Right lung (tissue), 5 donors: ENCODE data around the gene TTC39B. TPM values are rescaled to one million over a fixed set of nuclear protein-coding genes. Genes with fewer than 3 reads are reported as not detected.

Experiments
- DNase-seq, 2 donors: peaks; one replicate each; pipeline ENCODE4 v3.0.0-alpha.2; 2013
- polyA plus RNA-seq, 5 donors: library from polyadenylated mRNA; unstranded; fragments of 120-200 nt; gene quantifications; one replicate each; pipeline versions ENCODE4 v1.2.1 to v1.2.3, GENCODE V29; 2013; ENCODE audit warnings: inconsistent platforms in 1 of 5, low replicate concordance in 1 of 5; ENCODE audit not compliant: insufficient read length in 5 of 5, insufficient read depth in 1 of 5

TTC39B gene
- polyA plus RNA-seq, 5 donors: 6.9 to 13.0 (median 12.3) TPM

DNA sequence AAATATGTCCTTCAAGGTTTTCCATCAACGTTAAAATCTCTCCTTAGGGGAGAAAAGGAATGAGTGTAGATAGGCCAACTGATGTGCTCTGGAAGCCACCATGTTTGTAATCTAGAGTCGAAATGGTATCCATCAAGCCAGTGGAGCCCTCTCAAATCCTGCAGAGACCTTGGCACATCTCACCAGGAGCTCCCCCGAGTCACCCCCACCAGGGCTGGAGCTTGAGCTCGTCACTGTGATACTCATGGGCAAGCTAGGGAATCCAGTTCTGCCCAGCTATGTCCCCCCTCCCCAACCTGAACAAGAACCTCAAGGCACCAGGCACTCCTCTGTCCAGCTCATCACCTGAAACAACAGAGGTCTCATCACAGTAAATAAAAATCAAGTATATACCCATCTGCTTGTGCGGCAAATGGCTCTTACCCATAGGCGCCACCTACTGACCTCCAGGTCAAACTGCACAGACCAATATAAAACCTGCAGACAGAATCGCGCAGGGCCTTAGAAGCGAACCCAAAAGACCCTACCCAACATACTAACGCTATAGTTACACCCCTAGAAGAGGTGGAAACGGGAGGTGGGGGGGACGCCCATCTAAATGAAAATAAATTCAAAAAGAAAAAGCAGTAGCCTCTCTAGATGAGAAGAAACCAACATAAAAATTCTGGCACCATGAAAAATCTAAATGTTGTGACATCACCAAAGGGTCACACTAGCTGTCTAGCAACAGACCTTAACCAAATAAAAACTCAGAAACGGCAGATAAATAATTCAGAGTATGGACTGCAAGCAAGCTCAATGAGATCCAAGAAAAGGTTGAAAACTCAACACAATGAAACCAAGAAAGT, 75.0 kb downstream of the TTC39B start:
- no peak for DNase-seq

DNA sequence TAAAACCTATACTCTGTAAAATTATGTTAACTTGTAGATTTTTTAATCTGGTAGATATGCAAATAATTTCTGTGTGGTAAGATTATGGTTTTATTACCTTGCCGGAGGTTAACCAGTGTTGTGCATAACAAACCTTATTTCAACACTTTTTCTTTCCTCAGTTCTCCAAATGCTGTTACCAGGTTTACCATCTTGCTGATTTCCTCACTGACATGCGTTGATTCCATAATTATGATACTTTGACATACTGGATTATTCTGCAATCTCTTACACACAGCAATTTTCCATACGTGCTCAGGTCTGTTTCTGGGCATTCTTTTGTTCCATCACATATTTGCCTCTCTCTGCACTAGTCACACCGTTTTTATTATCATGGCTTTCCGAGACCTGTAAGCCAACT, 77.6 kb downstream of the TTC39B start:
- no peak for DNase-seq

DNA sequence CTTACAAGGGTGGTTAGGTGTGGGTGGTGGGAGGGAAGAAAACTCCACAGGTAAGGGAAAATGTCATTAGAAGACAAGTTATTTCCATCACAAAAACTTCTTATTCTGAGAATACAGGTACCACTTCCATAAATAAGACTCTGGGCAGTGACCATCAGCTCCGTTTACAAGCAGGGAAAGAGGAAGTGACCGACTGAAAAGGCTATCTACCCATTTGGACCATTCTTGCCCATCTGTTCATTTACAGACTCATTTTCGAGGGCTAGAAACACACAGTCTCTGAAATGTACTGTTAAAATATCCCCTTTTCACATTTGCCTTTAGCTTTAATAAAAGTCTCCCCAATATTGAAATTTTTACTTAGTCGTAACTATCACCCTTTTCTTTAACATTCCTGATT, 79.5 kb downstream of the TTC39B start:
- no peak for DNase-seq

DNA sequence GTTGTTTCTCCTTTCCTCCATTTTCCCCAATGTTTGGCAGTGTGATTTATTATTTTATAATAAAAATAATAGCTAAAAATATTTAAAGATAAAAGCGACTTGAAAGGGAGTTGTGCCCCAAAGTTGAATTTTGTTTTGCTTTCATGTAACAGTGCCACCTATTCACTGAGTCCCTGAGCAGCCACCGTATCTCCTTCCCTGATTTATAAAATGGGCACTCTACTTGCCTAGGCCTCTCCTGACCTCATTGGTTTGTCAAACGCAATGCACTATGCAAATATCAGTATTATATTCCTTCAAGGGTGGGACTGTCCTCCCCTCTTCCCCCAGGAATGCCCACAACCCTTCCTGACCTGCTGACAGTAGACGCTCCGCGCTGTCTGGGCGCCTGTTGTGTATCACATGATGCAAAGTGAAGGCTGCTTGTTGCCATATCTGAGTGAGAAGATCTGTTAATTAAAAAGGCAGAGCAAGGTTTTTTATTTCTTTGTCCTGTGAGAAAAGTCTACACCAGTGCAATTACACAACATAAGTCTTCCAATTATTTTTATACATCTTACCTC, 81.4 kb downstream of the TTC39B start:
- DNase-seq: no peak

DNA sequence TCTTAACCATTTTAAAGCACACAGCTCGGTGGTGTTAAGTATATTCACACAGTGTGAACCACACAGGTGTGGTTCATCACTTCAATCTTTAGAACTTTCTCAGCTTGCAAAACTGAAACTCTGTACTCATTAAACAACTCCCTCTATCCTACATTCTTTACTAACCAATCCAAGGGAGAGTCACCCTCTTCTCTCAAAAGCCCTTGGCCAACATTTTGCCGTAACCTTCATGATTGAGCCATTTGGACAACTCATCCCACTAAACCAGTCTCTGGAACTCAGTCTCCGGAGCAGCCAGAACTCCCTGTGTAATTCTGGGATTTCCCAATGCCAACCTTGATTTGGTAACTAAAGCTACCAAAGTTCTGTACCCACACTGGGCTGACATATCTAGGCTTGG, 84.7 kb downstream of the TTC39B start:
- no peak for DNase-seq

DNA sequence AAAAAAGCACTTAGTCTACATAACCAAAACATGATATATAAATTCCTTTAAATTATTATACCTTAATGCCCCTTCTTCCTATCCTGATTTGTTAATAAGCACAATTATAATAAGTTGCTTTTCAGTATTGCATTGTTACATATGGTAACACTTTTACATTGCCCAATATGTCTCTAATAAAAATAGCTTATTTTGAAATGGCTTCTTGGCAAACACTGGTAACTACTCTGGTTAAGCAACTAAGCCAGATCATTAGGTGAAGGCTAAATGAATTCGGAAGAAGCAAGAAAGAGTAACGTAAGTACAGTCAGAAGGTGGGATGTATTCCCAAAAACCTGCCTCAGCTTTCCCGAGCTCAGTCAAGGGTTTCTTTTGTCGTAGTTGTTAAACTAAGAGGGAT, 85.3 kb downstream of the TTC39B start:
- no peak for DNase-seq

DNA sequence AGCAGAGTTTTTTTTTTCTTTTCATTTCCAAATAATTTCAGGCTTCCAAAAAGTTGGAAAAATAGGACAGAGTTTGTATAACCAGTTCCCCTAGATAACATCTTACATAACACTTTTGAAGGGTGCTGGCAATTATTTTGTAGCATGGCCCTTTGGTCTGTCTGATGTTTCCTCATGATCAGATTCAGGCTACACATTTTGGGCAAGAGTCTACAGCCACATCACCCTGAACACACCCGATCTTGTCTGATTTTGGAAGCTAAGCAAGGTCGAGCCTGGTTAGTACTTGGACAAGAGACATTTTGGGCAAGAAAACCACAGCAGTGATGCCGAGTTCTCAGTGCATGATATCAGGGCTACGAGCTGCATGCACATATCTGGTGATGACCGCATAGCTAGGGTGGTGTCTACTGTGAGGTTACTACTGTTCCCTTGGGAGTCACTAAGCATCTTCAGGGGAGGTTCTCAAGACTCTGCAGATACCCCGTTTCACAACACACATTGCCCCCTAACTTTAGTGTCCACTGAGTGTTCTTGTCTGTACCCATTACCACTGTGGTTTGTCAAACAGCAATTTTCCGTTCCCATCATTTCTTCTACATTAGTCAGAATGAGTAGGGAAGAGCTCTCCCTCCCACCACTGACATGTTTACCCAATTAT, 86.2 kb downstream of the TTC39B start:
- no peak for DNase-seq

DNA sequence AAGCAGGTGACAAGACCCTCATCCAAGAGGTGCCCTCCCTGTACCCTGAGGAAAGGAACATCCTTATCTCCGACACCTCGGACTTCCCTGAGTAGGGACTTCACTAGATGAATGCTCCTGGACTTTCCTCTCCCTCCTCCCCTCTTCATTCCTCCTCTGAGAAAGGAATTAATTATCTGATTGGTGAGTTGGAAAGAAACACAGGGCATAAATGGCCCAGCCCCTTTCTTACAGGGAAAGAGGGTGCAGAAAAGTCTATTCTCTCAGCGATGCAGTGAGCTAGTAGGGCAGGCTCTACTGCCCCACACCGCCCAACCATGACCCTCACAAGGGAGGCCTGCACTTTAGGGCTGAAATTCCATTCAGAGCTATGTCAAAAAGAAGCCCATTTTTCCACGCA, 87.5 kb downstream of the TTC39B start:
- no peak for DNase-seq

DNA sequence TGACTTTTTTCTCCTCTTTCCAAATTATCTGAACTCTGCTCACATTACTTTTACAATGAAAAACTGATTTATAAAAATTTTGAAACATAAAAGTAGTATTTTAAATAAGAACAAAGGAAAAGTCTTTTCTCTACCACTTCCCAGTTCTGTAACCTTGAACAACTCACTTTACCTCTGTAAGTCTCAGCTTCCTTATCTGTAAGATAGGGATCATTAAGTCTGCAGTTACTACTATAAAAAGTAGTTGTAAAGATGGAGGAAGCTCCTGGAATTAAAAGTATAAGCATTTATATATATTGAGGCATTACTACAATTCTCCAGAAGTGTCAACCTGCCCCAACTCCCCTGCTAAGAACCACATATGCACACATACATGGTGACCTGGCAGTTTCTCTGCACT, 88.0 kb downstream of the TTC39B start:
- DNase-seq: no peak

DNA sequence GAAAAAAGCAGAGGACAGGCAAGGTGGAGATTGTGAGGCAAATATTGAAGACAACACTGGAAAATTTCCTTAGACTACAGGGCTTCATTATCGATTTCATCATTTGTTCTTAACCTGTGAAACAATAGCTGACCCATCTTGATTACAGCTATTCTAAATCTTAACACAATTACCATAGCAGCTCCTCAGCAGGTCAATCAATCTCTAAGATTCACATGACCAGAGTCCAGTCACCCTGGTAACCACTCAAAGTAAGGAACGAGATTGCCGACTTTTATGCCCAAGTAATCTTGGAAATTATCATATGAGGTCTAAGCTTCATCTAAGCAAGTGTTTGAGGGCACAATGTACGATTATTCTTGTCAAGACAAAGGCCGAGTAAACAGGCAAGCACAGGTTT, 93.8 kb downstream of the TTC39B start:
- DNase-seq: no peak

DNA sequence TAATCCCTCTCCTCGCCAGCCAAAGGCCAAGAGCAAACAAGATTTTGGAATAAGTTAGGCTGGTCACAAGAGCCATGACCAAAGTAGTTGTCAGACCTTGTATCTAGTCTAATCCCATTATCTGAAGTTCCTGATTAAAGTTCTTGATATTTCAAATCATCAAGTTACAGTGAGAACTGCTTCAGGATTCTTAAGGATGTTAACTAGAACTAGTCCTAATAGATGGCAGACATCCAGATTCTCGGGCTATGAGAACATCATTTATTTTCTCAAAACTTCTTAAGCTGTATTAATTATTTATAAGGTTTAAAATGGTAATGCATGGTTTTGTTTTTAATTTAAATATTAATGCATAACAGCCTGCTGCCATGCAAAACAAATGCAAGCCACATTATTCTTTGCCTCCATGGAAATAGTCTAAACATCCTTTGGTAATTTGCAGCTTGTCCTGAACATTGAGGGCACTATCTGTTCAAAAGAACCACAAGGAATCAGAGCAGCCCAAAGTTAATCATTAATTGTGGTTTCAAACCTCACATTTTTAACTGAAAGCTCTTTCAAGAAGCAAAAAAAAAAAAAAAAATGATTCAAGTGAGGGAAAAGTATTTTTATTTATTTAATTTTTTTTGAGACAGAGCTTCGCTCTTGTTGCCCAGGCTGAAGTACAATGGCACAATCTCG, 95.1 kb downstream of the TTC39B start:
- DNase-seq: peak; percentile 12 to 17

DNA sequence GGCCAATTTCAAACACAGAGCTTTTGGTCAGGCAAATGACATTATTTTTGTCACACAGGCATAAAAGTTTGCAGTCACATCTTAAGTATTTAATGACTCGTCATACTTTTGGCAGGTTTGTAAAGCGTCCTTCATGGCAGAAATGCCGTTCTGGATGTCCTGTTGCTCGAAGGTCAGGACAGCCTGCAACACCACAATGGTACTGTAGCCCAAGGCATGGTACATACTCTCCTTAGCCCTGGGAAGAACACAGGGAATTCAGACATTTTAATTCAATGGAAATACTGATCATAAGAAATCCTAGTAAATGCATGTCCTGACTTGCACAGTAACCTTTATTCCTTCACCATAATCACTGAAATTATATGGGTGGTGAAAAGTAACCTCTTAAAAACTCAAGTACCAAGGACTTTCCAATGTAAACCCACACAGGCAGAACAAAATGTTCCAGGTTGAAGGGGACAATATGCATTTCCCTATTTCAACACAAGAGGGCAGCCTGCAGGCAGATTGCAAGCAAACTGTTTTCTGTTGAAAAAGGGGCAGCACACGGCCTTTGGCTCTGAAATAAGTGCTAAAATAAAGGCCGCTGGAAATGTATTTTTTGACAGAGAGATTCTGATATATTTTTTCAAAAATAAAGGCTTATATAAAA, 95.7 kb downstream of the TTC39B start:
- DNase-seq: peak; percentile 65 to 79

DNA sequence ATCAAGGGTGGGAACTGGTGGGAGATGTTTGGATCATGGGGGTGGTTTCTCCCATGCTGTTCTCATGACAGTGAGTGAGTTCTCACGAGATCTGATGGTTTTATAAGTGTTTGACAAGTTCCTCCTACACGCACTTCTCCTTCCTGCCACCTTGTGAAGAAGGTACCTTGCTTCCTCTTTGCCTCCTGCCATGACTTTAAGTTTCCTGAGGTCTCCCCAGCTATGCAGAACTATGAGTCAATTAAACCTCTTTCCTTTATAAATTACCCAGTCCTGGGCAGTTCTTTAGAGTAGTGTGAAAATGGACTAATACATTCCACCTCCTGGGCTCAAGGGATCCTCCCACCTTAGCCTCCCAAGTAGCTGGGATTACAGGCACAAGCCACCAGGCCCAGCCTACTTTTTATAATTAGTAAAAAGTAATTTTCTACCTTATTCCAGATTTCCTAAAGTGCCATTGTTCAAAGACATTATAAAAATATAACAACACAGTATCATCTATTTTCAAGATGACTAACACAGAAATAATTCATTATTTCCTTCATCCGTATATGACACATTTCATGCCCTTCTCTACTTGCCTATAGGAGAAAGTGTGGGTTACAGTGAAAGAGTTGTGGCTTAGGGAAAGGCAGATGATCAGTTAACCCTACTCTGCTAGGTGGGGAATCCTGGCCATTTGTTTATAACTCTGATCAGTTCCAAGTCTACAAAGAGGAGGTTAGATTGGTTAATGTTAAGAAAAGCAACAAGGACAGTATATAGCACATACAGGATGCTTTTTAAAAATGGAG, 99.9 kb downstream of the TTC39B start:
- DNase-seq: no peak

DNA sequence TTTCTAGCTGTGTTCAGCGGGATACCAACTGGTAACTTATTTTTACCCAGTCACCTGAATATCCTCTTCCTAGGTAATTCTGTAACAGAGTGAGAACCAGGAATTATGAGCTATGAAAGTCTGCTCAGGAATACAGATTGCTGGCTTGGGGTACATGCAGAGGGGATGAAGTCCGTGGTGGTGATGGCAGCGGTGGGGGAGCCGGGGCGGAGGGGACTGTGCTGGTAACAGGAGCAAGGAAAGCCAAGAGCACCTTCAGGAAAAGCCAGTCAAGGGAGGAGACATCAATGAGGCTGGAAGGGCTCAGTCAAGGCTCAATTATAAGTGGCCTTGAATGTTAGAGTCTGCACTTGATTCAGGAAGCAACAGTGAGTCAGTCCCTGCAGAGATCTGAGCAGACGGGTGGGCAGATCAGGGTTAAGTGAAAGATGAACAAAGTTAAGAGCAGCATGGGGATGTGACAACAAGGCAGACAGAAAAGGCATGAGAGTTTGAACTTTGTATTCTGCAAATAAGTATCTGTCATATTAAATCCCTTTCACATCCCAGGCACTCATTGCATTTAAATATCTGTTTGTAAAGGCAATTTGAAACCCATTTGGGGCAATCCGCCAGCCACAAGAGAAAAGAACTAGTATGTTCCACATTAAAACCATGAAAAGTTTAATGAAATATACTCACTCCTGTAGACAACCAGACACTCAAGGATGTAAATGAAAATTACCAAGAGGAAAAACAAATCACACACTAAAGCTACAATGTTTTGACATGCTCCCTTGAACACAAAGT, 101.2 kb downstream of the TTC39B start:
- no peak for DNase-seq

DNA sequence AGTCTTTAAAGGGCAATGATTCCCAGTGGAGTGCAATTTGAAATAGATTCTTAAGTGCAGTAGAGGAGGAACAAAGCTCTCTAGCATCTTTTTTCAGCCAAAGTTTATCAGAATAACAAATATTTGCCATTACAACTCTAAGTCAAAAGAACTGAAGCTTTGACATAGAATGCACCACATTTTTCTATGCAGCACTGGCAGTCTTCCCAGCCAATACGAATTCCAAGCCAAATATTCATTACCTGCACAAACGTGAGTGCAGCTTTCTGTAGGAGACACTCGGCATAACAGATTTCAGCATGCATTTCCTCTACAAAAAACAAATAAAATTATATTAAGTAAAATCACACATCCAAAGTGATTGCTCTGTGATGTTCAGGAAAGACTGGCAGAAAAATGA, 103.4 kb downstream of the TTC39B start:
- no peak for DNase-seq

DNA sequence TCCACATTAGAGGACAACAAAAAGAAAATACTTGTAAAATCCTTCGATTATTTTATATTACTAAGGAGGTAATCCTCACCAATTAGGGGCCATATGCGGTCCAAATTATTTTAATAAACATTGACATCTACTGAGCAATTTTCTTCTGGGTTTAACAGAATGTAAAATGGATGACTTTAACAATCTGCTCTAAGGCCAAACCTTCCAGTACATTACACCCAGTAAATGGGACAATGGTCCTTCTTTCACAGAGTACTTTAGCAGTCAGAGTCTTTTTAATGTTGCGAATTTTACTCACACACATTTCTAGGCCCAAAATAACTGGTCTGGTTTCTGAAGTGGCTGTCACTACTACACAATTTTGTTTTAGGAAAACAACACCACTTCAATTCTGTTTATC, 106.9 kb downstream of the TTC39B start:
- no peak for DNase-seq

DNA sequence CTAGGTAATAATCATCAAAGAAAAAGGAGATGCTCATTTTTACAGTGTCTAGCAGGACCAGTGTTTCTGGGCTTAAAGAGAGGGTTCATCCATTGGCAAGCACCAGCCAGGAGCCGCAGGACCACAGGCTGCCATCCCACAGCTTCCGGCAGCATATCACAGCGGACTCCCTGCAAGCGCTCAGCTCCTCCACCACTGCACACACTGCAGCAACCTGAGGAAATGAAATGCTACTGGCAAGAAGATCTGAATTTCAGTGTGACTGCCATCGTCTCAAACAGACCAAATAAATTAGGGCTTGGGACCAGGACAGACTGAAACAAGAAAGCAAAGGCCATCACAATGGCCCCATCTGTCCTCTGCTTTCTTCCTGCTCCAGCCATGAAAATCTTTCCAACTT, 114.2 kb downstream of the TTC39B start:
- no peak for DNase-seq

DNA sequence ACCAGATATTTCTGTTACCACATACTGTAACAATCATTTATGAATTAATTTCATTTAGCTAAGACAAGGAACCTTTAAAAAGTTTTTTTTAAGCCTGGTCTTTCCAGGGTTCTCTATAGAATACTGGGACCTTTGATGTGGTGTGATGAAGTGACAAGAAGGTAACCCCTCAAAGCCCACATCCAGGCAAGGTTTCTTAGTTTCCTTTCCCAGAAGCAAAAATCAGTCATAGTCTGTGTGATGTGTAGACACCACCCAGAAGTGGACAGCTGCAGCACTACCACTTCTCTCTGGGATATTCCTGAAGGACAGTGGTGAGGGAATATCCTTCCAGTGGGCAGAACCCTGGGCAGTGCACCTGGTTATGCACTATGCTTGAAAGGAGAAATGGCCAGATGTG, 115.6 kb downstream of the TTC39B start:
- DNase-seq: no peak

DNA sequence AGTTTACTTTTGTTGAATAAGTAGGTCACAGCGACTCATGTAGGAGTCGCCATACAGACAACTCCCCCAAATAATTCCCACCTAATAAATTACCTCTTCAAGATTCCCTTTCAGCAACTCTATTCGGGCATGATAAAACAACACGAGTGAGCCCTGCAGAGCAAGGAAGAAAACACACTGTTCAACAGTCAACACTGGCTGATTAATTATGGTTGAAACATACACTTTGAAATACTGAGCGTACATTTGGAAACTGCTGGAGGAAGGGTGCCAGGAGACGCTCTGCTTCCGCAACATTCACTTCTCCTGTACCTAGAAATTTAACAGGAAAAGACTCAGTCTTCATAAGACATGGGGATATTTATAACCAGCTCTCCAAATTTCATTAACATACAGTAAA, 117.5 kb downstream of the TTC39B start:
- no peak for DNase-seq

DNA sequence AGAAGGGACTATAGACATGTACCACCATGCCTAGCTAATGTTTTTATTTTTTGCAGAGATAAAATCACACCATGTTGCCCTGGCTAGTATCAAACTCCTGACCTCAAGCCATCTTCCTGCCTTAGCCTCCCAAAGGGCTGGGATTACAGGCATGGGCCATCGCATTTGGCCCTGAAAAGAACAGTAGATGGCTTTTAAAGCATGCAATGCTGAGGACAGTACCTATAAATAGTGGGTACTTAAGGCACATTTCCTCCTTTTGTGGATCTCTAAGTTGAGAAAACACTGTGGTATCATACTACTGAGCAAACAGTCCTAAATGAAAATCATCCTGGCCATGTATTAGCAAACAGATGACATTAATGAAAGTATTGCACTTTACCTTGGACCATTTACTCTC, 119.4 kb downstream of the TTC39B start:
- DNase-seq: no peak
